Activated CD4-positive, alpha-beta T cell treated with anti-CD3 and anti-CD28 coated beads, Interleukin-2, amount 10 ng/mL, durations not matched to agents 24 days and 14 days (primary cell): ENCODE data around the gene HES1. TPM values are rescaled to one million over a fixed set of nuclear protein-coding genes. Genes with fewer than 3 reads are reported as not detected.
A peak's percentile ranks its signal among the peaks of the same experiment; 100 is the strongest.
"Not testable (repeated sequence)": the region's sequence is repeated elsewhere in the genome, so short reads cannot be mapped to it uniquely, and the experiment has no call there.

Experiments
- DNase-seq: peaks from one replicate; pipeline ENCODE4 v3.0.0; 2022
- H3K27ac Mint-ChIP-seq: one replicate; pipeline ENCODE4 v1.8.0; 2022; ENCODE audit warnings: mild to moderate bottlenecking, mixed read lengths
- H3K27me3 Mint-ChIP-seq: one replicate; pipeline ENCODE4 v1.8.0; 2022; ENCODE audit warnings: mixed read lengths
- H3K36me3 Mint-ChIP-seq: one replicate; pipeline ENCODE4 v1.8.0; 2022; ENCODE audit warnings: low read depth, mild to moderate bottlenecking, mixed read lengths
- H3K4me1 Mint-ChIP-seq: one replicate; pipeline ENCODE4 v1.8.0; 2021; ENCODE audit warnings: mixed read lengths
- H3K4me3 Mint-ChIP-seq: one replicate; pipeline ENCODE4 v1.8.0; 2022; ENCODE audit warnings: mild to moderate bottlenecking, moderate library complexity, mixed read lengths
- H3K9me3 Mint-ChIP-seq: one replicate; pipeline ENCODE4 v1.8.0; 2021; ENCODE audit warnings: mixed read lengths
- intact Hi-C: fragments of 100-400 bp; cut with micrococcal nuclease; formaldehyde crosslinking; loops from one replicate; pipeline ENCODE4 v1.15.1; 2023
- total RNA-seq: library from RNA; stranded (reverse); gene quantifications from 2 replicates; pipeline ENCODE4 v1.2.3, GENCODE V29; 2022

The HES1 gene
- total RNA-seq, 1 donor from 2014 or later = 1.2 TPM

DNA sequence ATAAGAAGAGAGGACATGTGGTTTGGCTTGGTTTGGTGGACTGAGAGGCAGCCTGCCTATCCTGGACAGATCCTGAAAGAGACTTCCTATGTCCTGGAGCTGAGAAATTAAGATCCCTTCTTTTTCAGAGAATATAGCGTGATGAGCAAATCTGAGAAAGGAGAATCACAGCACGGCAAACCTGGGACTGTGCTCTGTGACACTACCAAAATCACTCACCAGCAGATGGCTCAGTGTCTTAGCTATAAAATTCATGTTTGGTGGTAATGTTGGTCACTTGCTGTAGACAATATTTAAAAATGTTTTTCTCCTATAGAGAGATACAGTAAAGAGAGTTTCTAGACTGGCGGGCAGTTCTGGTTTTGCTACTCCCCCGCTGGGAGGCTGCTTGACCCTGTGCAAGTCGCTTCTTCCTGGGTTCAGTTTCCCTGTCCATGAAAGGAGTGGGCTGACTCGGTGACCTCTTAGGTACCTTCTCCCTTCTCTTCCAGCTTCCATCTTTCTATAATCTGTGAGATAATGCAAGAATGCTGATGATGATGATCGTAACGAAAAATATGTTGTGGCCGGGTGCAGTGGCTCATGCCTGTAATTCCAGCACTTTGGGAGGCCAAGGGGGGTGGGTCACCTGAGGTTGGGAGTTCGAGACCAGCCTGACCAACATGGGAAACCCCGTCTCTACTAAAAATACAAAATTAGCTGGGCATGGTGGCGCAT lies 7.6 kb upstream of the HES1 start:
- Mint-ChIP-seq H3K4me1 (peaks cover 24% of the 10 kb centered on the region), H3K9me3 (no peaks in the 10 kb centered on the region), H3K4me3 (no peak overlapping the region), H3K27ac (no peak overlapping the region), H3K27me3 (peaks cover 76% of the 10 kb centered on the region), H3K36me3 (peaks cover under 1% of the 10 kb centered on the region)
- DNase-seq = no peak
- intact Hi-C loops = no loop called here

DNA sequence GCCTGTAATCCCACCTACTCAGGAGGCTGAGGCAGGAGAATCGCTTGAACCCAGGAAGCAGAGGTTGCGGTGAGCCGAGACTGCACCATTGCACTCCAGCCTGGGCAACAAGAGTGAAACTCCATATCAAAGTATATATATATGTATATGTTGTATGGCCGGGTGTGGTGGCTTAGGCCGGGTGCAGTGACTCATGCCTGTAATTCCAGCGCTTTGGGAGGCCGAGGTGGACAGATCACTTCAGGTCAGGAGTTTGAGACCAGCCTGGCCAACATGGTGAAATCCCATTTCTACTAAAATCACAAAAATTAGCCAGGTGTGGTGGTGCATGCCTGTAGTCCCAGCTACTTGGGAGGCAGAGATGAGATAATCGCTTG lies 7.0 kb upstream of the HES1 start:
- H3K36me3 Mint-ChIP-seq, H3K27ac Mint-ChIP-seq, DNase-seq, intact Hi-C loops, H3K4me3 Mint-ChIP-seq, H3K9me3 Mint-ChIP-seq: not testable (repeated sequence)
- peaks cover 29% of the 10 kb centered on the region for H3K4me1 Mint-ChIP-seq
- peaks cover 77% of the 10 kb centered on the region for H3K27me3 Mint-ChIP-seq

DNA sequence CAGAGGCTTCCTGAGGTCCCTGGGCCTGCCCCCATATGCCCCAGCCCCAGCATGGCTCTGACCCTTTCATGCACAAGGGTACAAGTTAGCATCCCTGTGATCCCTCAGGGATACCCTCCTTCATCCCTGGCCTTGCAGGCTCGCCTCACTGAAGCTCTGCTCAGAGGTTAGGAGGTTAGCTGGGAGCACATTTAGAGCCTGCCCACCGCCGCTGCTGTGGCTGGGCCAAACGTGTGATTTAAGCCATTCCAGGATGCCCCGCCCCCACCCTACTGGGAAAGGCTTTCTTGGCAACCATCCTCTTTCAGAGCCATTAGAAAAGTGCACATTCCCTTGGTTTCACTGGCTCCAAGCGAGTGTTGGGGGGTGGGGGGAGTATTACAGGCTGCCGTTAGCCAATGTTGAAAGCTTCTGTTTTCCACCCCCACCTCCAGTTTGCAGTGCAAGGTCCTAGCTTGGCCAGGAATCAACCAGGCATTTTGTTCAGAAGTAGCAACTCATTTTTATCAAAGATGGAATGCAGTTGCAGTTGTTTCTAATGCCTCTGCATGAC lies 6.3 kb upstream of the HES1 start:
- H3K9me3 Mint-ChIP-seq = no peaks in the 10 kb centered on the region
- peaks cover 70% of the 10 kb centered on the region for H3K27me3 Mint-ChIP-seq
- no peak overlapping the region for H3K27ac Mint-ChIP-seq
- DNase-seq = no peak
- intact Hi-C loops = loop anchor here (10.0 kb wide), 3 partner anchors 465 to 635 kb away; partner anchors contain the start of gene OPA1
- H3K36me3 Mint-ChIP-seq = peaks cover 4% of the 10 kb centered on the region
- H3K4me1 Mint-ChIP-seq = peaks cover 29% of the 10 kb centered on the region
- no peak overlapping the region for H3K4me3 Mint-ChIP-seq

DNA sequence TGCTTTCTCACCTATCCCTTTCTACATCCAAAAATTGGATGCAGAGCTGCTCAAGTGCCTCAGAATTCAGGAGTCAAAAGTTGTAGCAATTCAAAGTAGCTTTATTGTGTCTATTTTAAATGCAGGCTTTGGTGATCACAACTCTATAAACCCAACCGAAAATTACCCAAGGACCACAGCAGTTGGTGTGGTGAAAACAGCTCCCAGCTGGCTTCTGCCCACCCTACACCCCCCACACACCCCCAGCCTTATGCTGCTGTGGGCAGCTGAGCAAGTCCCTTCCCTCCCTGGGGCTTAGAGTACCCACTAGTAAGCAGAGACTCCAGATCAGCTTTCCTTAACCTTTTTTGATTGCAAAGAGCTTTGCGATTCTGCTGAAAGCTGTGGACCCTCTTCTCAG lies 5.8 kb upstream of the HES1 start:
- Mint-ChIP-seq H3K27ac (no peak overlapping the region), H3K36me3 (peaks cover 6% of the 10 kb centered on the region), H3K27me3 (peaks cover 68% of the 10 kb centered on the region), H3K9me3 (no peaks in the 10 kb centered on the region), H3K4me3 (no peak overlapping the region), H3K4me1 (peaks cover 31% of the 10 kb centered on the region)
- DNase-seq = no peak
- intact Hi-C loops = loop anchor here (10.0 kb wide), 3 partner anchors 465 to 635 kb away; partner anchors contain the start of gene OPA1

DNA sequence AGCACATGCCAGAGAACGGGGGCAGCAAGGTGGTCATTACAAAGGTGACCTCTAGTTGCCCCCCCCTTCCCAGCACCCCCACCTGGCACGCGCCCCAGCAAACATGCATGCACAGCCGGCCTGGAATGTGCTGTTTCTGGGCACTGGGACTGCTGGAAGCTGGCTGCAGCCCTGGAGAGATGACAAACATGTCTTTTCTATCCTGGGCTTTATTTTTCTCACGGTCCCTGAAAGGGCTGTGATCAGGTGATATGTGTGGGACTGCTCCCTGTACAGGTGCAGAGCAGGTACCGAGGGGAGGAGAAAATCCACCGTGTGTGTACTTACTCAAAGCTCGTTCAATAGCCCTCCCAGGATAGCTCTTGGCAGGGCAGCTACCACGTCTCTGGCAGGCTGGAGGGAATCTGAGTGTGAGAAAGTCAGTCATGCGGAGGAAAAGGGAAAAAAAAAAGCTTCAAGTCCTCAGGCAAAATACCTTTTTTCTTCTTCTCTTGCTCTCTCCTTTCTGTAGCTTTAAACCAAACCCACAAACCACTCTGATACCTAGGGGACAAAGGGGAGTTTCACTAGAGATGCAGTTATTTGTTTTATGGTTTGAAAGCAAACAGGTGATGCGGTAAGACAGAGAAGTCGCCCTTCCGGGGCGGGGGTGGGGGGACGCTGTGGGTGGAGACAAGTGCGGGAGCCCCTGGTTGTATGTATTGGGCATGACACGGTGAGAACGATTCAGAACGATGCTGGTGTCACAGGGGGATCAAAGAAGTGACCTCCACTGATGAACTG lies 5.0 kb upstream of the HES1 start:
- peak; percentile 74 for DNase-seq
- H3K27me3 Mint-ChIP-seq = peaks cover 66% of the 10 kb centered on the region
- intact Hi-C loops = loop anchor here (10.0 kb wide), 3 partner anchors 466 to 634 kb away; partner anchors contain the start of gene OPA1
- no peak overlapping the region for H3K27ac Mint-ChIP-seq
- no peaks in the 10 kb centered on the region for H3K9me3 Mint-ChIP-seq
- peak overlapping the region; percentile 56 for H3K4me3 Mint-ChIP-seq
- H3K36me3 Mint-ChIP-seq = peaks cover 6% of the 10 kb centered on the region
- H3K4me1 Mint-ChIP-seq = peaks cover 36% of the 10 kb centered on the region

DNA sequence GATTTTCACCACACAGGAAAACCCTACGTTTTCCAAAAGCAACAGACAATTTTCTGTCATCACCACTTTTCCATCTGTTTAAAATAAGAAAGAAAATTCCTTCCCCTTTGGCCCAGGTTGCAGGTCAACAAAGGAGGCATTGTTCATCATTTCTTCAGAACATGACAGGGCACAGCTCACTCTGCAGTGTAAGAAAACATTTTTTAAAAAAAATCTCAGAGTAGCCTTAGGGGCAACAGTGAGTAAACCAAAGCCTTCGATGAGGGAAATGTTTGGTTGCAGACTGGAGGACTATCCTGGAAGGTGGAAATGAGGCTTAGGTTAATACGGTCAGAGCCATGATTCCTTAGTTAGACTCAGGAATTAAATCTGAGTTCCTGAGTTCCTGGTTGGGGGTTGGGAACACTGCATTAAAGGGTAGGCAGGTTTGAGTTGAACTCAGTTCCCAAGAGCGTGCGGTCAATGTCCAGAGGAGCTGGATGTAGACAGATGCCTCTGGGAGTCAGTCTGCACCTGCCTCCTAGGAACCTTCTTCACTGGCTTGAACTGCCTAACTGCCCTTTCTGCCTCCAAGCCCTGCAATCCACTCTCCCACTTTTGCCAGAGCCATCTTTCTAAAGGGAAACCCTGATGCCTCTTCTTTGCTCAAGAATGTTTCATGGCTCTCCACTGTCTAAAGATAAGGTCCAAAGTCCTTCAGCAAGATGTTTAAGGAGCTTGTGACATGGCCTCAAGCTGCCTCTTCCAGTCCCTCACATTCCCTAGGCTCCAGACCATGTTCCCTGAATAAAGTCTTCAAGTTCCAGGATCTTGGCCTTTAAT lies 3.3 kb upstream of the HES1 start:
- Mint-ChIP-seq H3K36me3 (peaks cover 6% of the 10 kb centered on the region), H3K27ac (peak overlapping the region; percentile 19), H3K4me3 (no peak overlapping the region), H3K4me1 (peaks cover 51% of the 10 kb centered on the region), H3K9me3 (no peaks in the 10 kb centered on the region), H3K27me3 (peaks cover 70% of the 10 kb centered on the region)
- intact Hi-C loops = loop anchor here (1.0 to 10.0 kb wide), 4 partner anchors 10 to 632 kb away; partner anchors contain the start of gene OPA1
- DNase-seq = no peak

DNA sequence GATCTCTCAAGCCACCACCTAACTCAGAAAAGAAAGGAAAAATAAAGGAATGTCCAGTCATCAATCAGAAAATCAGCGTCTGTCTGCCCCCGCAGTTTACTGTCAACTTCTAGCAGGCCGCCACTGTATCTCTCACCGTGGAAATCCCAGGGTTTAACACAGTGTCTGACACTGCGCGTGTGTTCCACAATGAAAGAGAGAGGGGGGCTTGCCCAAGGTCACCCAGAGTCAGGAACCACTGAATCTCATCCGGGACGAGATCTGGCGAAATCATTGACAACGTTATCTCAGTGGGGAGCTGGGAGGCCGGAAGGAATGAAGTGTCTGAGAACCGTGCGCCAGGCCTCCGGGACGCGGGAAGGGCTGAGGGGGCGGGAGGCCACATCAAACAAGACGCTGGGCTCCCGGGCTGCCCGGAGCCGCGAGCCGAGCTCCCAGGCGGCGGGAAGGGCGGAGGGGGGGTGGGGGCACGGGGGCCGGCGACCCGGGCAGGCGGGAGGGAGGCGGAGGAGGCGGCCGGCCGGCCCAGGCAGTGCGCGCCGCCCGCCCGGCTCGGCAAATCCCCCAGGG lies 2.2 kb upstream of the HES1 start:
- H3K36me3 Mint-ChIP-seq = peaks cover 6% of the 10 kb centered on the region
- peak overlapping the region; percentile 78 for H3K27ac Mint-ChIP-seq
- H3K4me1 Mint-ChIP-seq = peaks cover 51% of the 10 kb centered on the region
- peak overlapping the region; percentile 78 for H3K4me3 Mint-ChIP-seq
- H3K27me3 Mint-ChIP-seq = peaks cover 68% of the 10 kb centered on the region
- H3K9me3 Mint-ChIP-seq = no peaks in the 10 kb centered on the region
- intact Hi-C loops = loop anchor here (2.0 to 10.0 kb wide), 6 partner anchors 63 to 631 kb away; partner anchors contain the start of gene OPA1
- DNase-seq = peak; percentile 70

DNA sequence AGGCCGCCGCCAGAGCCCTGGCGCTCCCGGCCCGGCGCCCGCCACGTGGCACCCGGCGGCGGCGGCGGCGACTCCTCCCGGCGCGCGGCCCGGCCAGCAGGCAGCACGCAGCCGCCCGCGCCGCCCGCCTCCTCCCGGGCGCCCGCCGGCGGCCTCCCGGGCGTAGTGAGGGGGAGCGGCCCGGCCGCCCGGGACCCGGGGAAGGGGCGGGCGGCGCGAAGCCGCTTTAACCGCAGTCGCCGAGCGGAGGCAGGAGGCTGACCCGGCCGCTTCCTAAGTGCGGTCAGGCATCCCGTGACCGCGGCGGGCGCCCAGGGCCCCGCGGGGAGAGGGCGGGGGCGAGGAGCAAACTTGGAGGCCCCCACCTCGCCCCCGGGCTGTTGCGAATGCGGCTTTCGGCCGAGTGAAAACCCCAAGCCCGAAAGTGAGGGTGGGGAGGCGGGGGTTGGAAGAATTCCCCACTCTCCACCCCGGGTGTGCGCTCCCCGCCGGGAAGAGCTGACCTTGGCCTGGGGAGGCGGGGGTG lies 1.7 kb upstream of the HES1 start:
- peaks cover 73% of the 10 kb centered on the region for H3K27me3 Mint-ChIP-seq
- peak; percentile 84 for DNase-seq
- H3K27ac Mint-ChIP-seq = no peak overlapping the region
- H3K36me3 Mint-ChIP-seq = peaks cover 6% of the 10 kb centered on the region
- H3K4me3 Mint-ChIP-seq = peak overlapping the region; percentile 90
- intact Hi-C loops = loop anchor here (2.0 to 10.0 kb wide), 6 partner anchors 63 to 631 kb away; partner anchors contain the start of gene OPA1
- H3K9me3 Mint-ChIP-seq = no peaks in the 10 kb centered on the region
- peaks cover 51% of the 10 kb centered on the region for H3K4me1 Mint-ChIP-seq

DNA sequence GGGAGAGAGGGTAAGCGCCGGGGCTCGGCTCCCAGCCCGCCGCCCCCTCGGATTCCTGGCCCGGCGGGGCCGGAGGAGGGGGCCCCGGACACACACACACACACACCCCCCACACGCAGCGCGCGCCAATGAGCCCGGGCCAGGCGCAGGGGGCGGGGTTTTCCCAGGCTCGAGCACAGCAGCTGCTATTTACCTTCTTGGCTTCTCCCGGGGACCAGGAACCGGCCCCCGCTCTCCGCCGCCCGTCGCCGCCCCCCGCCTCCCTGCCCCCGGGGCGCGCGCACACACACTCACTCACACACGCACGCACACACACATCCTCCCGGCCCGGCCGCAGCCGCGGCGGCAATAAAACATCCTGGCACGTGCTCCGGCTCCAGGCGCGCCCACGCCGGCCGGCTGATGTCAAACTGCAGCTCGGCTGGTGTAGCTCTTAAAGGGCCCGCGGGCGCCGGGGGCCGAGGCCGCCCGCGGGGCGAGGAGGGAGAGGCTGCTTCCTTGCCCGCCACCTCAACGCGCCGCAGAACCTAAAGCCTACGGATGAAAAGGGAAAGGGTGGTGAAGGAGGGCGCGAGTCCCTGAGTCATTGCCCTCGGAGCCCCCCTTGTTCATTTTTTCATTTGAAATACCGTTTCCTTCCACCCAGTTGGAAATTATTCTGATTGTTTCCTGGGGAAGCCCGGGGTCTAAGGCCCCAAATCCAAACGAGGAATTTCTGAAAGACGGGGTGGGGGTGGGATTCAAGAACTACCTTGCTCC lies 1.0 kb upstream of the HES1 start:
- Mint-ChIP-seq H3K36me3 (peaks cover 6% of the 10 kb centered on the region), H3K4me3 (peak overlapping the region; percentile 90), H3K9me3 (no peaks in the 10 kb centered on the region), H3K4me1 (peaks cover 53% of the 10 kb centered on the region), H3K27ac (peak overlapping the region; percentile 95), H3K27me3 (peaks cover 76% of the 10 kb centered on the region)
- peak; percentile 94 for DNase-seq
- intact Hi-C loops = loop anchor here (2.0 to 10.0 kb wide), 9 partner anchors 64 to 630 kb away; partner anchors contain the start of genes FAM43A and OPA1

DNA sequence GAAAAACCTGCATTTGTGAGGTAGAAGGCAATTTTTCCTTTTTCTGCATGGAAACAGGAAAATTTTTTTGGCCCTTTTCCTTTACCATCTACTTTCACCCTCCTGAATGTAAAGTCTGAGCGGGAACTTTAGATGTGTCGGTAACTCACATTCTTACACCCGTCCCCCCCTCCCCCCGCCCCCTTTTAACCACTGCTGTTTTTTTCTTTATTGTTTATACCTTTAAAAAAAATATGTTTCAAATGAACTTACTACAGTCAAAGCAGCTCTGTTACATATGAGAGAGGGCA lies 487 bp upstream of the HES1 start:
- intact Hi-C loops = loop anchor here (2.0 to 10.0 kb wide), 9 partner anchors 65 to 629 kb away; partner anchors contain the start of genes FAM43A and OPA1
- no peak for DNase-seq
- Mint-ChIP-seq H3K9me3 (no peaks in the 10 kb centered on the region), H3K27ac (no peak overlapping the region), H3K4me1 (peaks cover 54% of the 10 kb centered on the region), H3K4me3 (peak overlapping the region; percentile 90), H3K27me3 (peaks cover 76% of the 10 kb centered on the region), H3K36me3 (peaks cover 6% of the 10 kb centered on the region)

DNA sequence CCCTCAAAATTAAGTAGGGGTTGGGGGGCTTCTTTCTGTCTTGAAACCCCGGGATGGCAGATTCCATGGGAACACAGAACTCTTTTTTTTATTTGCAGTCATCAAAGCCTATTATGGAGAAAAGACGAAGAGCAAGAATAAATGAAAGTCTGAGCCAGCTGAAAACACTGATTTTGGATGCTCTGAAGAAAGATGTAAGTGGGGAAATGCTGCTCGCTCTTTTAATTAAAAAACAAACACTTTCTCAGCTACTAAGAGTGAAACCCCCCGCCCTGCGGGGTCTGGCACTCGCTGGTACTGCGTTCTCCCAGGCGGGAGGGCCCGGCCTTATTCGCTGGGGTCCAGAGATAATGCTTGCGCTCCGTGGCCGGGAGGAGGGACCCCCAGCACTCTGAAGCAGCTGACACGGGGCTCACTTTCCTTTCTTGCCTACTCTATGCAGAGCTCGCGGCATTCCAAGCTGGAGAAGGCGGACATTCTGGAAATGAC lies 615 bp downstream of the HES1 start:
- DNase-seq = no peak
- intact Hi-C loops = loop anchor here (2.0 to 10.0 kb wide), 7 partner anchors 66 to 628 kb away; partner anchors contain the start of genes FAM43A and OPA1
- Mint-ChIP-seq H3K36me3 (peaks cover 6% of the 10 kb centered on the region), H3K4me3 (peak overlapping the region; percentile 85), H3K4me1 (peaks cover 43% of the 10 kb centered on the region), H3K27me3 (peaks cover 68% of the 10 kb centered on the region), H3K9me3 (no peaks in the 10 kb centered on the region), H3K27ac (peak overlapping the region; percentile 55)

DNA sequence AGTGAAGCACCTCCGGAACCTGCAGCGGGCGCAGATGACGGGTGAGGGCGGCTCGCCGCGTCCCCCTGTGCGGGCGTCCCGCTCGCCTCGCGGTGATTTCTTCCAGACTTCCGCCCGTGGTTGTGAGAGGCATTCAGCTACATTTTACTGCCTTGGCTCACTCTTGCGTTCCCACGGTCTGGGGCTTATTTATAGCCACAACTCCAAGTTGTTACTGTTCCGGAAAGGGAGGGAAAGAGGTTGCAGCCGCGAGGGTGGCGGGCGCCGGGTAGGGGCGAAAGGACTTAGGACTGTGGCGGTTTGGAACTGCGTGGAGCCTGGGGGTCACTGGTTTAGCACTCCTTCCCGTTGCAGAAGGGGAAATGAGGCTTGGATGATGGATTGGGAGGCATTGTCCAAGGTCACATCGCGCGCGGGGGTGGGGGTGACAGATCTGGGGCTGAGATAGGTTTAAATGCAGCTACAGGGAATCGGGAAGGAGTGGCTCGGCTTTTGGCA lies 1.1 kb downstream of the HES1 start:
- intact Hi-C loops = loop anchor here (2.0 to 10.0 kb wide), 7 partner anchors 65 to 628 kb away; partner anchors contain the start of genes FAM43A and OPA1
- DNase-seq = peak; percentile 82
- peak overlapping the region; percentile 55 for H3K27ac Mint-ChIP-seq

More for the DNA sequence above, 1.1 kb downstream of the HES1 start:
- peaks cover 43% of the 10 kb centered on the region for H3K4me1 Mint-ChIP-seq
- peak overlapping the region; percentile 85 for H3K4me3 Mint-ChIP-seq
- H3K36me3 Mint-ChIP-seq = peaks cover 6% of the 10 kb centered on the region
- peaks cover 66% of the 10 kb centered on the region for H3K27me3 Mint-ChIP-seq
- H3K9me3 Mint-ChIP-seq = no peaks in the 10 kb centered on the region
